Measurements from ENCODE around the gene UBE2QL1. TPM values are rescaled to one million over a fixed set of nuclear protein-coding genes. Genes with fewer than 3 reads are reported as not detected.

UBE2QL1 gene
- total and polyA plus RNA-seq, 2 of the 8 experiments (the other 6 are each of a cell fraction or from before 2014, with no cell fraction given) = 0.43 to 0.65 TPM

- no peak overlapping the region for H2BK5ac ChIP-seq (ENCODE audit: low read depth, low read length)
- no peak overlapping the region for H3K23ac ChIP-seq (ENCODE audit: insufficient read length)
- no peak overlapping the region for H2AFZ ChIP-seq (ENCODE audit: low read length)
- no peak overlapping the region for H3K9ac ChIP-seq (replicated peaks in 1 of 4; ENCODE audit: extremely low read depth in 1 of 4, low read depth in 3 of 4, low read length in 3 of 4)
- no peak overlapping the region for H2BK20ac ChIP-seq (ENCODE audit: low read length)
- no peak overlapping the region for H3K18ac ChIP-seq (ENCODE audit: extremely low read depth, low read length)
- H3K4me1 ChIP-seq (replicated peaks in 1 of 4; ENCODE audit: control insufficient read depth in 3 of 4, insufficient read depth in 4 of 4, low read length in 3 of 4) = peaks cover 0 to 9% (median 4%) of the 10 kb centered on the region in 4 experiments; a peak in 4 of 7 replicates
- no peaks in the 10 kb centered on the region; a peak in 2 of 8 replicates for H3K36me3 ChIP-seq (ENCODE audit: control insufficient read depth in 2 of 4, insufficient read depth in 4 of 4, low read length in 3 of 4)
- no peak overlapping the region for H4K8ac ChIP-seq (ENCODE audit: extremely low read depth, insufficient read depth, low read length)
- no peaks in the 10 kb centered on the region; a peak in 1 of 4 replicates for H3K79me2 ChIP-seq (ENCODE audit: control insufficient read depth in 1 of 2, insufficient read depth in 2 of 2, low read length in 2 of 2)
- no peak overlapping the region for H3K4me2 ChIP-seq (ENCODE audit: insufficient read depth in 1 of 2, low read depth in 2 of 2, low read length in 2 of 2)
- H3K23me2 ChIP-seq (ENCODE audit: low read depth, low read length) = peaks cover 22% of the 10 kb centered on the region
- H4K91ac ChIP-seq (replicated peaks; ENCODE audit: insufficient read length, low read length) = no peak overlapping the region
- no peak overlapping the region for H2BK15ac ChIP-seq (ENCODE audit: low read length)
- H3K4me3 ChIP-seq (ENCODE audit: extremely low read depth in 1 of 4, insufficient read depth in 2 of 4, low read depth in 3 of 4, low read length in 4 of 4) = no peak overlapping the region
- H3K4ac ChIP-seq (replicated peaks; ENCODE audit: insufficient read length, low read depth, low read length) = no peak overlapping the region
- WGBS, 2 experiments (ENCODE audit: extremely low coverage in 1 of 2, insufficient coverage in 1 of 2, insufficient read length in 1 of 2, insufficient replicate concordance in 2 of 2, low coverage in 1 of 2, low lambda C conversion rate in 2 of 2, missing lambda C conversion rate in 1 of 2) = 83% methylated on average over 12 of the region's 12 CpGs; no CpG with 5 or more reads in 1 of the 2 experiments
- H3K27ac ChIP-seq (ENCODE audit: low read depth, low read length) = no peak overlapping the region
- no peak overlapping the region for H3K56ac ChIP-seq (replicated peaks; ENCODE audit: insufficient read length, low read depth, low read length)
- CTCF ChIA-PET (ENCODE audit: partially characterized antibody) = interaction anchor here (2.3 kb wide), 1 partner anchor 11 kb away, joined by 11 read pairs; no protein-coding TSS in a partner anchor
- H2BK120ac ChIP-seq (replicated peaks; ENCODE audit: low read depth, low read length) = no peak overlapping the region
- POLR2A ChIA-PET (ENCODE audit: partially characterized antibody) = no interaction called here
- peaks cover 4% of the 10 kb centered on the region; the same call in 1 of the 2 replicates for H3K79me1 ChIP-seq (ENCODE audit: low read depth, low read length)
- peaks cover 12 to 18% of the 10 kb centered on the region in 2 experiments for H4K20me1 ChIP-seq (replicated peaks in 1 of 2; ENCODE audit: control insufficient read depth in 1 of 2, insufficient read depth in 2 of 2, low read length in 2 of 2)
- H3K14ac ChIP-seq (ENCODE audit: insufficient read length) = no peak overlapping the region
- no peak overlapping the region for H2AK5ac ChIP-seq (ENCODE audit: low read depth, low read length)
- H2BK12ac ChIP-seq (ENCODE audit: low read depth, low read length) = no peak overlapping the region
- no peak overlapping the region for H4K5ac ChIP-seq (ENCODE audit: insufficient read length, low read depth, low read length)
- DNase-seq (ENCODE audit: low read depth in 1 of 2, low spot score in 2 of 2) (no peak), FAIRE-seq (no peak)
- peaks cover 20 to 47% (median 37%) of the 10 kb centered on the region in 4 experiments for H3K27me3 ChIP-seq (replicated peaks in 1 of 4; ENCODE audit: control insufficient read depth in 3 of 4, extremely low read depth in 1 of 4, insufficient read depth in 3 of 4, low read length in 3 of 4)
- H3K9me3 ChIP-seq (ENCODE audit: insufficient read depth in 2 of 2, low read depth in 1 of 2, low read length in 1 of 2) = no peaks in the 10 kb centered on the region
- TF ChIP-seq ATF2 (IDR thresholded peaks at IDR 0.05; ENCODE audit: low read length) (no peak), CREB1 (IDR thresholded peaks at IDR 0.05) (no peak), SIX5 (IDR thresholded peaks at IDR 0.05; ENCODE audit: low read depth, low read length) (no peak), POU5F1 (IDR thresholded peaks at IDR 0.05; ENCODE audit: low read depth, low read length) (no peak), EZH2 (IDR thresholded peaks at IDR 0.05; ENCODE audit: low read depth, low read length, severe bottlenecking) (no peak), NANOG (IDR thresholded peaks at IDR 0.05; ENCODE audit: insufficient read depth, low read depth, low read length, poor library complexity, severe bottlenecking) (no peak), ATF3 (IDR thresholded peaks at IDR 0.05; ENCODE audit: insufficient read depth, low read depth, low read length) (no peak), RBBP5 (IDR thresholded peaks at IDR 0.05; ENCODE audit: borderline replicate concordance, low read depth, low read length) (no peak), E2F6 (IDR thresholded peaks at IDR 0.05) (no peak), RFX5 (IDR thresholded peaks at IDR 0.05; ENCODE audit: borderline replicate concordance, low read depth, low read length) (no peak), SAP30 (IDR thresholded peaks at IDR 0.05; ENCODE audit: insufficient read depth, insufficient replicate concordance, low read length) (no peak)
Measured at GRCh38 chr5:6446042-6446441, 2.6 kb upstream of the UBE2QL1 start.

All from H1 (cell line).